Muscle layer of colon (tissue), 2 donors: ENCODE data around the gene TAPBP.
"Not testable (repeated sequence)": the region's sequence is repeated elsewhere in the genome, so short reads cannot be mapped to it uniquely, and the experiment has no call there.

Experiments
- H3K27ac ChIP-seq: one replicate; pipeline ENCODE4 v1.7.0; 2013; ENCODE audit warnings: low read depth, mild to moderate bottlenecking, low read length, moderate library complexity
- H3K27me3 ChIP-seq, 2 donors: one replicate each; pipeline ENCODE4 v1.7.0; 2013; ENCODE audit warnings: low read length in 2 of 2, mild to moderate bottlenecking in 2 of 2; ENCODE audit not compliant: insufficient read depth in 2 of 2, control insufficient read depth in 1 of 2
- H3K36me3 ChIP-seq: one replicate; pipeline ENCODE4 v1.7.0; 2013; ENCODE audit warnings: mild to moderate bottlenecking, low read length; ENCODE audit not compliant: insufficient read depth
- H3K4me1 ChIP-seq: one replicate; pipeline ENCODE4 v1.7.0; 2013; ENCODE audit warnings: mild to moderate bottlenecking, low read length; ENCODE audit not compliant: insufficient read depth
- H3K4me3 ChIP-seq, 2 donors: one replicate each; pipeline ENCODE4 v1.7.0; 2013; ENCODE audit warnings: low read length in 2 of 2, low read depth in 1 of 2, mild to moderate bottlenecking in 1 of 2, moderate library complexity in 1 of 2
- H3K9ac ChIP-seq: one replicate; pipeline ENCODE4 v1.7.0; 2013; ENCODE audit warnings: low read length
- H3K9me3 ChIP-seq: one replicate; pipeline ENCODE4 v1.7.0; 2013; ENCODE audit warnings: mild to moderate bottlenecking, low read length
- donor health status: abdominal sarcoma.
- donor health status: Adenocarcinoma of cecum.

TAPBP gene

GRCh38 chr6:33272275-33273128, 41.4 kb downstream of the TAPBP start:
- Histone ChIP-seq H3K36me3 (peaks cover 55% of the 10 kb centered on the region), H3K9ac (peak overlapping the region; percentile 41), H3K27ac (peak overlapping the region; percentile 97), H3K4me1 (peaks cover 40% of the 10 kb centered on the region), H3K4me3 (peak overlapping the region; percentile 83 to 98), H3K27me3 (no peaks in the 10 kb centered on the region), H3K9me3 (no peaks in the 10 kb centered on the region)

- peaks cover 39% of the 10 kb centered on the region for H3K4me1 ChIP-seq
- H3K27ac ChIP-seq, result peak within 1 kb of the TSS; percentile 97
- H3K27me3 ChIP-seq, result no peaks in the 10 kb centered on the region
- H3K9ac ChIP-seq, result peak within 1 kb of the TSS; percentile 79
- H3K36me3 ChIP-seq, result peaks cover 63% of the 10 kb centered on the region
- no peaks in the 10 kb centered on the region for H3K9me3 ChIP-seq
- peak within 1 kb of the TSS; percentile 83 to 98 for H3K4me3 ChIP-seq
Observed at GRCh38 chr6:33271468-33272274, 42.2 kb downstream of the TAPBP start, which contains the start of the genes RPS18 and VPS52. RPS18 (plus strand) TSS chr6:33272075; CDS start chr6:33272120, 45 bp downstream. VPS52 (minus strand) TSS chr6:33271876; CDS start chr6:33271675, 201 bp downstream.

GRCh38 chr6:33271117-33271467, 42.8 kb downstream of the TAPBP start:
- H3K9me3 ChIP-seq, result no peaks in the 10 kb centered on the region
- H3K36me3 ChIP-seq, result peaks cover 63% of the 10 kb centered on the region
- peaks cover 33% of the 10 kb centered on the region for H3K4me1 ChIP-seq
- H3K27me3 ChIP-seq, result no peaks in the 10 kb centered on the region
- H3K9ac ChIP-seq, result peak overlapping the region; percentile 79
- peak overlapping the region; percentile 83 to 98 for H3K4me3 ChIP-seq
- H3K27ac ChIP-seq, result peak overlapping the region; percentile 97

GRCh38 chr6:33264015-33264414, 49.9 kb downstream of the TAPBP start:
- no peaks in the 10 kb centered on the region for H3K4me1 ChIP-seq
- peaks cover 60% of the 10 kb centered on the region for H3K36me3 ChIP-seq

GRCh38 chr6:33262490-33262889, 51.4 kb downstream of the TAPBP start:
- peaks cover 44% of the 10 kb centered on the region for H3K36me3 ChIP-seq

More at GRCh38 chr6:33264015-33264414, 49.9 kb downstream of the TAPBP start:
- Histone ChIP-seq H3K4me3 (no peak overlapping the region), H3K9ac (no peak overlapping the region), H3K27ac (no peak overlapping the region), H3K27me3 (no peaks in the 10 kb centered on the region), H3K9me3 (no peaks in the 10 kb centered on the region)

GRCh38 chr6:33259032-33259431, 54.8 kb downstream of the TAPBP start:
- no peak overlapping the region for H3K4me3 ChIP-seq
- no peaks in the 10 kb centered on the region for H3K27me3 ChIP-seq
- no peaks in the 10 kb centered on the region for H3K4me1 ChIP-seq
- H3K9me3 ChIP-seq, result no peaks in the 10 kb centered on the region
- peaks cover 24% of the 10 kb centered on the region for H3K36me3 ChIP-seq
- no peak overlapping the region for H3K27ac ChIP-seq
- H3K9ac ChIP-seq, result no peak overlapping the region

More at GRCh38 chr6:33262490-33262889, 51.4 kb downstream of the TAPBP start:
- H3K27ac ChIP-seq, H3K9ac ChIP-seq, H3K27me3 ChIP-seq, H3K9me3 ChIP-seq, H3K4me3 ChIP-seq, H3K4me1 ChIP-seq: not testable (repeated sequence)

GRCh38 chr6:33254591-33254990, 59.3 kb downstream of the TAPBP start:
- H3K27me3 ChIP-seq, result no peaks in the 10 kb centered on the region
- H3K9me3 ChIP-seq, result no peaks in the 10 kb centered on the region
- no peak overlapping the region for H3K9ac ChIP-seq
- peaks cover 12% of the 10 kb centered on the region for H3K36me3 ChIP-seq
- no peak overlapping the region for H3K4me3 ChIP-seq
- peaks cover 13% of the 10 kb centered on the region for H3K4me1 ChIP-seq
- H3K27ac ChIP-seq, result no peak overlapping the region

- Histone ChIP-seq H3K9me3 (no peaks in the 10 kb centered on the region), H3K4me1 (peaks cover 23% of the 10 kb centered on the region), H3K27me3 (no peaks in the 10 kb centered on the region), H3K36me3 (peaks cover 11% of the 10 kb centered on the region), H3K4me3 (no peak overlapping the region), H3K27ac (no peak overlapping the region), H3K9ac (no peak overlapping the region)
Observed at GRCh38 chr6:33252759-33253158, 61.1 kb downstream of the TAPBP start.

GRCh38 chr6:33251395-33252012, 62.4 kb downstream of the TAPBP start:
- no peaks in the 10 kb centered on the region for H3K9me3 ChIP-seq
- H3K27me3 ChIP-seq, result no peaks in the 10 kb centered on the region
- no peak overlapping the region for H3K9ac ChIP-seq
- H3K27ac ChIP-seq, result no peak overlapping the region
- H3K4me1 ChIP-seq, result peaks cover 24% of the 10 kb centered on the region
- peaks cover 11% of the 10 kb centered on the region for H3K36me3 ChIP-seq
- no peak overlapping the region for H3K4me3 ChIP-seq

GRCh38 chr6:33250731-33251130, 63.1 kb downstream of the TAPBP start:
- H3K27me3 ChIP-seq, result no peaks in the 10 kb centered on the region
- H3K36me3 ChIP-seq, result peaks cover 11% of the 10 kb centered on the region
- no peak overlapping the region for H3K4me3 ChIP-seq
- H3K4me1 ChIP-seq, result peaks cover 24% of the 10 kb centered on the region
- H3K27ac ChIP-seq, result no peak overlapping the region
- no peak overlapping the region for H3K9ac ChIP-seq
- no peaks in the 10 kb centered on the region for H3K9me3 ChIP-seq
